Ovary (tissue), 9 donors: Measurements from ENCODE around the gene CCND1. TPM values are rescaled to one million over a fixed set of nuclear protein-coding genes. Genes with fewer than 3 reads are reported as not detected.

Experiments
- DNase-seq, 5 donors: peaks; one replicate each; pipeline ENCODE4 v3.0.0-alpha.2; 2019 to 2020
- H3K27ac ChIP-seq, 2 donors: fragments of 200-600 bp; one replicate each; pipeline versions ENCODE4 v1.5.1 to v1.8.0; 2019 to 2022
- H3K27me3 ChIP-seq: fragments of 200-600 bp; one replicate; pipeline ENCODE4 v1.8.0; 2022
- H3K36me3 ChIP-seq: fragments of 200-600 bp; sonication (generic); one replicate; pipeline ENCODE4 v1.5.1; 2019
- H3K4me1 ChIP-seq: one replicate; pipeline ENCODE4 v1.8.1; 2013; ENCODE audit warnings: mild to moderate bottlenecking, moderate library complexity; ENCODE audit not compliant: insufficient read depth
- H3K4me3 ChIP-seq: fragments of 200-600 bp; sonication (generic); one replicate; pipeline ENCODE4 v1.5.1; 2017
- H3K9me3 ChIP-seq, 2 donors: fragments of 200-600 bp in 1 of 2; sonication (generic) in 1 of 2; one replicate each; pipeline versions ENCODE4 v1.5.1 to v1.8.1; 2013 to 2019; ENCODE audit warnings: mild to moderate bottlenecking in 1 of 2, moderate library complexity in 1 of 2
- CTCF ChIP-seq, 3 donors: fragments of 450-650 bp in 2 of 3; fragments of 200-600 bp in 1 of 3; IDR thresholded peaks; one replicate each; pipeline versions ENCODE4 v1.5.1 to v1.8.0; 2016 to 2022; ENCODE audit warnings: antibody characterized with exemption in 3 of 3, mild to moderate bottlenecking in 1 of 3
- EP300 ChIP-seq: sonication (generic); formaldehyde crosslinking; IDR thresholded peaks from one replicate; pipeline ENCODE4 v1.6.1; 2017; ENCODE audit warnings: antibody characterized with exemption
- POLR2A ChIP-seq: fragments of 450-650 bp; IDR thresholded peaks from one replicate; pipeline ENCODE4 v1.6.1; 2017; ENCODE audit warnings: antibody characterized with exemption, mild to moderate bottlenecking, moderate library complexity
- WGBS, 3 donors: extraction: QIAGEN DNeasy Blood & Tissue Kit in 1 of 3; methylation state at CpG; one replicate each; pipeline versions ENCODE4 v1.1.5 to v1.1.7; 2013 to 2017; 5-methylcytosine and 5-hydroxymethylcytosine counted together
- intact Hi-C, 4 donors: fragments of 100-400 bp; cut with DNase I; formaldehyde crosslinking; loops; one replicate each; pipeline versions ENCODE4 v1.11.0 to v1.15.1; 2022 to 2023
- polyA plus RNA-seq, 2 donors: library from polyadenylated mRNA; stranded (reverse); fragments of 200-250 nt in 1 of 2; fragments of 350-450 nt in 1 of 2; fragmentation: Illumina TruSeq in 1 of 2; extraction: RNeasy Lipid Tissue Mini Kit (QIAGEN cat#74804) in 1 of 2; gene quantifications; one replicate each; pipeline ENCODE4 v1.2.3, GENCODE V29; 2013 to 2014
- total RNA-seq, 7 donors: library from RNA; depleted of rRNA in 2 of 7; stranded (reverse); fragments of >200 nt in 2 of 7; fragmentation: NEBNext Ultra II Directional in 3 of 7; extraction: Animal tissue kit (Norgen Biotek cat#: 25700) in 3 of 7; gene quantifications; one replicate each; pipeline versions ENCODE4 v1.1.0 to v1.2.4, GENCODE V29; 2016 to 2023
- donor health status: DM: no; HTN: no; CAD: no; lungs with moderate emphysema.
- donor health status: DM: no; HTN: no; CAD: no.
- donor health status: Bipolar disorder and iron deficiency.
- donor health status: DM: yes; HTN: yes; CAD: no.
- donor health status: DM: no; HTN: no; CAD: no.
- donor health status: DM: yes; HTN: yes; CAD: no.

The CCND1 gene
- total and polyA plus RNA-seq, 9 donors = 3.4 to 58.9 (median 19.2) TPM

DNA sequence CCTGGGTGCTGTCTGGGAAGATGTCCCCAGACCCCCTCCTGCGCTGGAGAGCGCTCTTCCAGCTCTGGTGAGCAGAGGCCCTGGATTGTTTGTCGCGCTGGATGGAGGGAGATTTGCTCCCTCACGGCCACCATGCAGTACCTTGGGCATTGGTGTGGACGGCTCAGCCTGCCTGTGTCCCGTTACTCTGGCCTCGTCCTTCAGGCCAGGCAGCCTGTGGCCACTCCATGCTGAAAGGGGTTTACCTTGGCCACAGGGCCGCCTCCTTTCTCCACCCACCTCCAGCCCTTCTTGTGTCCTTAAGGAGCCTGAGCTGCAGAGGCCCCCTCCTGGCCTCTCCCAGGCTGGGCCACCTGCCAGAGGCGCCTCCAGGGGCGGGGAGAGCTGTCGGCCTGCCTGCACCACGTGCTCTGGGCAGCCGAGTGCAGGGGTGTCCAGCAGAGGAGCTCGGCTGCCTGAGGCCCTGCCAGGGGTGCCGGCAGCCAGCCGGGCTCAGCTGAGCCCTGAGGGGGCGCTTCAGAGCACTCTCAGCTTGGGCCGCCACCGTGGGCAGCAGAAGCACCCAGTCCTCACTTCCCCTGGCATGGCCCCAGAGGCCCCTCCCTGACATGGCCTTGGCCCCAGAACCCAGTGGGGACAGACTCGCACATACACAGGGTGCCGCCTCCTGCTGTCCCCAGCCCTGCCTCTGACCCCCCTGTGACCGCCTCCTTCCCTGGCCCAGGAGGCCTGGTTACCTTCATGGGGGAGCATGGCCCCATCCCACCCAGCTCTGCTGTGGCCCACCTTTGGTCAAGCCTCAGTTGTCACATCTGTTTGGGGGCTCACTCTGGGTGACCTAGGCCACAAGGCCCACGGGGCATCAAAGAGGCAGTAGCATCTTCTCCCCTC is 3.4 kb downstream of the CCND1 start:
- no peak overlapping the region for H3K4me3 ChIP-seq
- no peaks in the 10 kb centered on the region for H3K36me3 ChIP-seq
- TF ChIP-seq EP300 (no peak), CTCF (IDR thresholded peaks at IDR 0.05) (no peak), POLR2A (no peak)
- intact Hi-C loops = loop anchor here in 3 of 4 donors (5.0 to 10.0 kb wide), 2 partner anchors 540 to 542 kb away; no protein-coding TSS in a partner anchor
- no peaks in the 10 kb centered on the region for H3K27me3 ChIP-seq
- WGBS, 3 donors = 15 to 20% (median 19%) methylated on average over 18 to 24 of the region's 24 CpGs
- H3K9me3 ChIP-seq = no peaks in the 10 kb centered on the region
- no peak overlapping the region for H3K27ac ChIP-seq
- peaks cover 3% of the 10 kb centered on the region for H3K4me1 ChIP-seq
- peak; percentile 51 to 76 (median 61) for DNase-seq

DNA sequence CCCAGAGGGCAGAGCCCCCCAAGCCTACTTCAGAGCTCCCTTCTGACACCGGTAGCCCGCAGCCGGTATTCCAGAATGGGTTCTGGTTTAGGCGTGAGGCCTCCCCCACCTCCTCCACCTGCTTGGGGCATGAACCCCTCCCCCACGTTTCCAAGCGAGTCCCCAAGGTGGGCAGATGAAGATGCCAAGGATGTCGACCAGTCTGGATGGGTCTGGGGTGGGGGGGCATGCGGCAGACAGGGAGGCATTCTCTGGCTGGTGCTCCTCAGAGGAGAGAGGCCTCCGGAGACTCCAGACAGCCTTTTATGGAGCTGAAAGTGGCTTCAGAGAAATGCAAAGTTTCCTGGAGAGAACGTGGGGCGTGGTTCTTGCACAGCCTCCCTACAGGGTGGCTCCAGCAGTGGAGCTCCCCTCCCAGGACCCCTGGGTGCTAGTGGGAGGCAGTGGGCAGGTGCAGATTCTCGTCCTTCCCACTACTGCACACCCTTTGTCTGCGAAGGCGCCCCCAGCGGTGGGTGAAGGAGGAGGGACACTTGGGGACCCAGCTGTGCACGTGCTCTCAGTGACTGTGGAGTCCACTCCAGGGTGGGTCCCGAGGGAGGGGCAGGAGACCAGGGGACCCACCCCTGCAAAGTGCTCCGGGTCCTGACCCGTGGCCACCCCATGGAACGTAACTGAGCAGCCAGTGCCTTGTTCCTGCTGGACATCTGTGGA is 4.2 kb downstream of the CCND1 start:
- Histone ChIP-seq H3K36me3 (no peaks in the 10 kb centered on the region), H3K27ac (no peak overlapping the region), H3K27me3 (no peaks in the 10 kb centered on the region), H3K4me3 (no peak overlapping the region), H3K4me1 (peaks cover 3% of the 10 kb centered on the region), H3K9me3 (no peaks in the 10 kb centered on the region)
- no peak for TF ChIP-seq EP300
- no peak for TF ChIP-seq CTCF (IDR thresholded peaks at IDR 0.05)
- TF ChIP-seq POLR2A = no peak
- WGBS, 3 donors = 62 to 74% (median 74%) methylated on average over 20 of the region's 20 CpGs
- DNase-seq = peak in 1 of 5 donors; percentile 14
- intact Hi-C loops = loop anchor here in 3 of 4 donors (5.0 to 10.0 kb wide), 2 partner anchors 540 to 543 kb away; no protein-coding TSS in a partner anchor

DNA sequence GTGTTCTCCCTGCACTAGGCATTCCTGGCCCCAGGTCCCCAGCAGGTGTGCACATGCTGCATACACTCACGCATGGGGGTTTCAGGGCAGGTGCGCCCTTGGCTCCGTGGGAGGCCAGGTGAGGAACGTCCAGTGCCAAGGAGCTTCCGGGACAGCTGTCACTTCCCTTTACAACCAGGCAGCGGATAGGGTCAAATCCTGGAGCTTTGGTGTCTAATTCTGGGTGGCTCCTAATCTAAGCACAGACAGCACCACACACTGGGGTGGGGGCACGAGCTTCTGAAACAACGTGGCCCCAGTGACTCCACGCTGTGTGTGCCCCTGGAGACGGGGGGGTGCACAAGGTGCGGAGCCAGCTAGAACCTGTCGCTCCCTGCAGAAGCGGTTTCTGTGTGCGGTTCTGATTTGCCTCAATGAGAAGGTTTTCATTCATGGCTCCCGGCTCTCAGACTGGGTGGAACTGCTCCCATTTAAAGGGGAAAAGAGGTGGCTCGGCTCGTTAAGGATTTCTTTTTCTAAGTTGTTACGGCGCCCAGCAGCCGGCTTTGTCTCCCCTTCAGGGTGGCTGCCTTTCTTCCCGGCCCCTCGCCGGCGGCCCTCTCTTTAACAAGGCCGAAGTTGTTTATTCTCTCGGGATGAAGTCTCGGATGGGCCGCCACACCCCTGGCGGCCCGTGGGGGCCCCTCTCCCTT is 5.0 kb downstream of the CCND1 start:
- H3K36me3 ChIP-seq = no peaks in the 10 kb centered on the region
- 60 to 70% (median 68%) methylated on average over 30 of the region's 30 CpGs for WGBS, 3 donors
- H3K27ac ChIP-seq = no peak overlapping the region
- peak in 2 of 5 donors; percentile 7 to 14 for DNase-seq
- H3K27me3 ChIP-seq = no peaks in the 10 kb centered on the region
- H3K4me1 ChIP-seq = peaks cover 3% of the 10 kb centered on the region
- TF ChIP-seq POLR2A (no peak), EP300 (no peak), CTCF (IDR thresholded peaks at IDR 0.05) (no peak)
- no peak overlapping the region for H3K4me3 ChIP-seq
- H3K9me3 ChIP-seq = no peaks in the 10 kb centered on the region
- intact Hi-C loops = loop anchor here in 1 of 4 donors (10.0 kb wide), 1 partner anchor 541 kb away; no protein-coding TSS in a partner anchor
